ENCODE data around the gene DNLZ. TPM values are rescaled to one million over a fixed set of nuclear protein-coding genes. Genes with fewer than 3 reads are reported as not detected.

The DNLZ gene
- total and polyA plus RNA-seq, 9 of the 15 experiments (the other 6 are each of a cell fraction or from before 2014, with no cell fraction given): 0.17 to 44.6 (median 3.4) TPM

DNA sequence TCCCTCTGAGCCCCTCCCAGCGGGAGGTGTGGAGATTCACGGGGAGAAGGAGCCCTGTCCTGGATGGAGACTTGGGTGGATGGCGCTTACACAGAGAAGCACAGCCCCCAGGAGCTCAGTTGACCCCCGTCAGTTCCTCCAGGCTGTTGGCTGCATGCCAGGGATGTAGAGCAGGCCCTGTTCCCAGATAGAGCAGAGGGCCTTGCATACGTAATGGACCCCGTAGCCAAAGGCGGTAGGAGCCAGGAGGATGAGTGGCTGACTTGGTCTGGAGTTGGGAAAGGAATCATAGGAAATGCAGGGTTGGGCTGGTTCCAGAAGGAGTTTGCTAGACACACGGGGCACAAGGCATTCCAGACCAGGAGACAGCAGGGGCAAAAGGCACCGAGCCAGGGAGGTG lies 49.4 kb upstream of the DNLZ start:
- ChIA-PET POLR2A (interaction anchor here (1.5 to 2.6 kb wide), 2 partner anchors 11 to 47 kb away, joined by 3 to 15 read pairs; no protein-coding TSS in a partner anchor), CTCF (ENCODE audit: low intra/inter-chr PET ratio) (no interaction called here)
- Histone ChIP-seq H3K27me3 (ENCODE audit: control insufficient read depth in 2 of 2, insufficient read depth in 2 of 2, low read length in 2 of 2) (no peaks in the 10 kb centered on the region), H3K9ac (ENCODE audit: insufficient read depth in 1 of 2, low read depth in 2 of 2, low read length in 2 of 2) (peak overlapping the region in 1 of 2 experiments; percentile 38; a peak in 2 of 4 replicates), H3K79me2 (ENCODE audit: control insufficient read depth, insufficient read depth, low read length) (peaks cover 64% of the 10 kb centered on the region), H3K4me1 (replicated peaks in 1 of 2; ENCODE audit: control insufficient read depth in 2 of 2, insufficient read depth in 2 of 2, low read length in 2 of 2) (peaks cover 16 to 28% of the 10 kb centered on the region in 2 experiments; a peak in 4 of 5 replicates), H3K36me3 (ENCODE audit: control insufficient read depth, insufficient read depth, low read length) (peaks cover 74% of the 10 kb centered on the region), H3K27ac (ENCODE audit: extremely low read depth, low read depth, low read length) (no peak overlapping the region), H4K20me1 (replicated peaks; ENCODE audit: control insufficient read depth, insufficient read depth, low read length) (no peaks in the 10 kb centered on the region; the same call in none of the 2 replicates), H3K4me3 (no peak overlapping the region), H3K4me2 (ENCODE audit: insufficient read depth, low read length) (no peak overlapping the region), H3K9me1 (ENCODE audit: control insufficient read depth, insufficient read depth, low read length) (no peaks in the 10 kb centered on the region), H3K9me3 (replicated peaks; ENCODE audit: control insufficient read depth, insufficient read depth, low read depth, low read length) (no peaks in the 10 kb centered on the region; the same call in 1 of the 2 replicates), H2AFZ (ENCODE audit: low read depth, low read length) (no peak overlapping the region)
- FAIRE-seq (no peak), DNase-seq (ENCODE audit: extremely low read depth in 1 of 4, low spot score in 3 of 4) (peak in 1 of 4 experiments; percentile 40), ATAC-seq (no peak)
- in situ Hi-C loops (cut with MboI): no loop called here
- WGBS (ENCODE audit: insufficient coverage, low coverage, missing lambda C conversion rate): 85% methylated on average over 9 of the region's 9 CpGs
- BruUV-seq (replicated peaks): no TSS peak
- intact Hi-C loops (cut with micrococcal nuclease): no loop called here
- no peak for TF ChIP-seq SRSF9 (IDR thresholded peaks at IDR 0.05; ENCODE audit: borderline replicate concordance, low read depth, low read length)
- TF ChIP-seq POLR2H (tag; IDR thresholded peaks at IDR 0.05; ENCODE audit: low read depth): no peak
- no peak for TF ChIP-seq ZNF124 (CRISPR knock-in tag; IDR thresholded peaks at IDR 0.05)
- no peak for TF ChIP-seq RHOXF2B (CRISPR knock-in tag; conservative IDR thresholded peaks at IDR 0.05)
- peak; percentile 90 for TF ChIP-seq NFIC (IDR thresholded peaks at IDR 0.05)
- TF ChIP-seq HDGF (IDR thresholded peaks at IDR 0.05): no peak
- no peak for TF ChIP-seq BACH1 (tag; IDR thresholded peaks at IDR 0.05)
- TF ChIP-seq SAP30 (IDR thresholded peaks at IDR 0.05; ENCODE audit: borderline replicate concordance, insufficient read depth, low read depth, low read length, poor library complexity, severe bottlenecking): no peak
- no peak for TF ChIP-seq NONO (IDR thresholded peaks at IDR 0.05; ENCODE audit: low read depth in 2 of 2, low read length in 1 of 2)
- no peak for TF ChIP-seq ZBTB34 (CRISPR knock-in tag; IDR thresholded peaks at IDR 0.05)
- TF ChIP-seq, protein P1, sequence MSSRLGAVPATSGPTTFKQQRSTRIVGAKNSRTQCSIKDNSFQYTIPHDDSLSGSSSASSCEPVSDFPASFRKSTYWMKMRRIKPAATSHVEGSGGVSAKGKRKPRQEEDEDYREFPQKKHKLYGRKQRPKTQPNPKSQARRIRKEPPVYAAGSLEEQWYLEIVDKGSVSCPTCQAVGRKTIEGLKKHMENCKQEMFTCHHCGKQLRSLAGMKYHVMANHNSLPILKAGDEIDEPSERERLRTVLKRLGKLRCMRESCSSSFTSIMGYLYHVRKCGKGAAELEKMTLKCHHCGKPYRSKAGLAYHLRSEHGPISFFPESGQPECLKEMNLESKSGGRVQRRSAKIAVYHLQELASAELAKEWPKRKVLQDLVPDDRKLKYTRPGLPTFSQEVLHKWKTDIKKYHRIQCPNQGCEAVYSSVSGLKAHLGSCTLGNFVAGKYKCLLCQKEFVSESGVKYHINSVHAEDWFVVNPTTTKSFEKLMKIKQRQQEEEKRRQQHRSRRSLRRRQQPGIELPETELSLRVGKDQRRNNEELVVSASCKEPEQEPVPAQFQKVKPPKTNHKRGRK (tag; IDR thresholded peaks at IDR 0.05): no peak
- TF ChIP-seq NFIX (CRISPR knock-in tag; IDR thresholded peaks at IDR 0.05; ENCODE audit: low read depth): peak; percentile 45

Measured in K562 (cell line).